Measurements from ENCODE around the gene TRRAP.

Gene TRRAP

DNA sequence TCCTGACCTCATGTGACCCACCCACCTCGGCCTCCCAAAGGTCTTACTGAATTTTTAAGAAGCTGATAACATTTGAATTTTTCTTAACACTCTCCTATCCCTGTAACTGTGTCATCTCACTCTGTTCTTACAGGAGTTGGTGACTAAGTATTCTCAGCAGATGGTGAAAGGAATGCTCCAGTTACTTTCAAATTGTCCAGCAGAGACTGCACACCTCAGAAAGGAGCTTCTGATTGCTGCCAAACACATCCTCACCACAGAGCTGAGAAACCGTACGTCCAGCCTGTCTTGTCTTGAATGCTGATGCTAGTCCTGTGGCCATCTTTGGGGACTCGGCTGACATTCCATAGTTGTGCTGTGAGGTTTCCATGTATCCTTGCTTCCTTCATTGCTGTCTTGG, 24.9 kb downstream of the TRRAP start:
- no peak for DNase-seq

DNA sequence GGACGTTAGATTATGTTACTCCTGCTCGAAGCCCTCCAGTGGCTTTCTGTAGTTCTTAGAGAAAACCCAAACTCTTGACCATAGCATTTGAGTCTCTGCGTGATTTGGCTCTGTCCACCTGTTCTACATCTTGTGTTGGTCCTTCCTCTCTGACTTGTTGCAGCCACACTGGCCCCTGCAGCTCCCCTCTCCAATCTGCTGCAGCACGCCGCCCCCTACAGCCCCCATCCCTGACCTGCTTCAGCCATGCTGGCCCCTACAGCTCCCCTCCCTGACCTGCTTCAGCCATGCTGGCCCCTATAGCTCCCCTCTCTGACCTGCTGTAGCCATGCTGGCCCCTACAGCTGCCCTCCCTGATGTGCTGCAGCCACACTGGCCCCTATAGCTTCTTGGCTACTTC, 29.2 kb downstream of the TRRAP start:
- DNase-seq: no peak

DNA sequence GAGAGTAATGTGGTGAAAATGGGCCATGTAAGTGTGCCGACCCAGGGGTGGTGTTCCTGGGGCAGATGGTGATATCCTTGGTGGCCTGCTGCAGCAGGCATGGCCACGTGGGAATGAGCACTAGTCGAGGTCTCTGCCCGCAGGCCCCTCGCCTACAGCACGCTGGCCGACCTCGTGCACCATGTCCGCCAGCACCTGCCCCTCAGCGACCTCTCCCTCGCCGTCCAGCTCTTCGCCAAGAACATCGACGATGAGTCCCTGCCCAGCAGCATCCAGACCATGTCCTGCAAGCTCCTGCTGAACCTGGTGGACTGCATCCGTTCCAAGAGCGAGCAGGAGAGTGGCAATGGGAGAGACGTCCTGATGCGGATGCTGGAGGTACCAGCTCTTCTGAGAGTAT, 30.3 kb downstream of the TRRAP start:
- no peak for DNase-seq

DNA sequence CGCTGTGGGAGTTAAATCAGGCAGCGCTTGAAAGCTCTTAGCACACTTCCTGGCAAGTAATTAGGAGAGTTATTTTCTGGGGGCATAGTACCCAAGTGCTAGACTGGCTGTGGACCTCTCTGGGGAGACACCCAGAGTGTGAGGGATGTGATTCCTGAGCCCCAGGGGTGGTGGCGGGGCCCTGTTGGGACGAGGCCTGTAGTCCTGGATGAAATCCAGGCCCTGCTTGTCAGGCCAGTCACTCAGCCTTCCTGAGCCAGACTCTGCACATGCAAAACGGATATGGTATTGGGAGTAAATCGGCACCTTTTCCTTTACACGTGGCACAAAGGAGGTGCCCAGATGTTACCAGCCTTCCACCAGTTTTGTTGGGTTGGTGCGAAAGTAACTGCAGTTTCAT, 31.2 kb downstream of the TRRAP start:
- DNase-seq: no peak

DNA sequence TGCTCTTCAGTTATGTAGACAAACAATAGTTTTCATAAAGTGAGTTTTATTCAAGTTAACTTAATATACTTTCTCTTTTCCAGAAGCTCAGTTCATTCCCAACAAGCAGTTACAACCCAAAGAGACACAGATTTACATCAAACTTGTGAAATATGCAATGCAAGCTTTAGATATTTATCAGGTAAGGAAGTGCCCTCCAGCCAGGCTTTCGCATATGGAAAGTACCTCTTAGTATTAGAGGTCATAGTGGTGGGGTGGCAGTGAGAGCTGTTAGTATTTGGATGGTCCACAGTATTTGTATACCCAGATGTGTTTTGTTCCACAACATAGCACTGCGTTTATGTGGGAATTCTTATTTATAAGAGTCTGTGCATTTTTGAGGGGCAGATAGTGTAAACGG, 32.1 kb downstream of the TRRAP start:
- no peak for DNase-seq

DNA sequence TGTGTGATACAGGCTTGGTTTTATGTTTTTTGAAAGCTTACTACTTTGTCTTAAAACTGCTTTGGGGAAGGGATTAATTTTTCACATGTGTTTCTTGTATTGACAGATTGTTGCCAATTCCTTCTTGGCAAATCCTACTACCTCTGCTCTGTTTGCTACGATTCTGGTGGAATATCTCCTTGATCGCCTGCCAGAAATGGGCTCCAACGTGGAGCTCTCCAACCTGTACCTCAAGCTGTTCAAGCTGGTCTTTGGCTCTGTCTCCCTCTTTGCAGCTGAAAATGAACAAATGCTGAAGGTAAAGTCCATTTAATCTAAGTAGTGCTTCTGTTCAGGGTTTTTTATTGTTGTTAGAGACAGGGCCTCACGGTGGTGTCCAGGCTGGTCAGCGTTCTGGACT, 33.6 kb downstream of the TRRAP start:
- DNase-seq: no peak

DNA sequence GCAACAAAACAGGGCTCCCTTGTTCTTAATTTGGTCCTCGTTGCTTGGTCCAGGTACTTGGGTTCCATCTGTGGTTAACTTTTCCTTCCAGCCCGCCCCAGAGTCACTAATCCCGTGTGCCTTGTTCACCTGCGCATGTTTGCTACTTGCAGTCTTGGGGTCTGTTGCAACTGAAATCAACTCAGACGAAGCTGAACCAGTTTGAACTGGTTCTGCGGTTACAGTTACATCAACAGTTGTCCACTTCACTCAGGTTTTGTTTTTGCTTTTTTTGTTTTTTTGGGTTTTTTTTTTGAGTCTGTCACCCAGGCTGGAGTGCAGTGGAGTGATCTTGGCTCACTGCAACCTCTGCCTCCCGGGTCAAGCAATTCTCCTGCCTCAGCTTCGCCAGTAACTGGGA, 34.7 kb downstream of the TRRAP start:
- DNase-seq: no peak

DNA sequence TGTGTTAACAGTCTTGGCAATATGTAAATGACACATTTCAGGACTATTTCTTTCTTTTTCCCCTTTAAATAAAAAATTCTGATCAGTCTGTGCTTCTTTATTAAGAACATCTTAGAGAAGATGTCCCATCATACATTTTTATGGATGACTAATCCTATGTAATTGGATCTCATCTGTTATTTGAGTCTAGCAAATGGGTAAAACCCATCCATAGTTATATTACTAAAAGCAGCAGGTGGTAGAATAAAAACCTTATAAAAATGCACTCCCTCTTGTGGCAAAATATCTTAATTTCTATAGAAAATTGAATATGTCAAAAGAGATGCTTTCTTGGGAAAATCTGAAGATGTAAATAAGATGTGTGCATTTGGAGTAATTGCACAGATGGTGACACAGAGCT, 35.3 kb downstream of the TRRAP start:
- no peak for DNase-seq

DNA sequence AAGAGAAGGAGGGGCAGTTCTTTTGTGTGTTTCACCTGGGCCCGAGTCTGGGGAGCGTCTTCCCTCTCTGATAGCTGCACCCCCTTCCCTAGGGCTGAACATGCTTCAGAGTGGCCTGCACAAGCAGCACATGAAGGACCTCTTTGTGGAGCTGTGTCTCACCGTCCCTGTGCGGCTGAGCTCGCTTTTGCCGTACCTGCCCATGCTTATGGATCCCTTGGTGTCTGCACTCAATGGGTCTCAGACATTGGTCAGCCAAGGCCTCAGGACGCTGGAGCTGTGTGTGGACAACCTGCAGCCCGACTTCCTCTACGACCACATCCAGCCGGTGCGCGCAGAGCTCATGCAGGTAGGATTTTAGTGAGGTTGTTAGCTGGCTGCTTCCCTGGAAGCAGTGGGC, 39.0 kb downstream of the TRRAP start:
- DNase-seq: no peak

DNA sequence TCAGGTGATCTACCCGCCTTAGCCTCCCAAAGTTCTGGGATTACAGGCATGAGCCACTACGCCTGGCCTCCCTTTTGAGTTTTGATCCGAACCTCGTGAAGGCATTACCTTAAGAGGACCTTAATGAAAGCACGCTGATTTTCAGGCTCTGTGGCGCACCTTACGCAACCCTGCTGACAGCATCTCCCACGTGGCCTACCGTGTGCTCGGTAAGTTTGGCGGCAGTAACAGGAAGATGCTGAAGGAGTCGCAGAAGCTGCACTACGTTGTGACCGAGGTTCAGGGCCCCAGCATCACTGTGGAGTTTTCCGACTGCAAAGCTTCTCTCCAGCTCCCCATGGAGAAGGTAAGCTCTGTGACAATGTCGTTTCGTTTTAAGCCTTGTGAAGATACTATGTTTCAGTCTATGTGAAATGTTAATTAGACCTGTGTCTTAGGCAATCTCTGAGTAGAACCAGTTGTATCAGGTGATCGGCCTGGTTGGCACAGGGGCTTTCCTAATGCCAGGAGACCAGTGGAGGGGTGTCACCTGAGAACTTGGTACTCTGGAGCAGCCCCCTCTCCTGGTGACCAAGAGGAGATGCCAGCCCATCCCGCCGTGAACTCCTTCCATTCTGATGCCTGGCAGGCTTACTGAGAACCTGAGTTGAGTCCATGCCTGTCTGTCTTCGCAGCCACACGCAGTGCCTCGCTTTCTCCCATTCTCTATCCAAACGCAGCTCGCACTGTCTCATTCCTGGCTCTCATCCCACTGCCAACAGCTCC, 43.5 kb downstream of the TRRAP start:
- DNase-seq: no peak

DNA sequence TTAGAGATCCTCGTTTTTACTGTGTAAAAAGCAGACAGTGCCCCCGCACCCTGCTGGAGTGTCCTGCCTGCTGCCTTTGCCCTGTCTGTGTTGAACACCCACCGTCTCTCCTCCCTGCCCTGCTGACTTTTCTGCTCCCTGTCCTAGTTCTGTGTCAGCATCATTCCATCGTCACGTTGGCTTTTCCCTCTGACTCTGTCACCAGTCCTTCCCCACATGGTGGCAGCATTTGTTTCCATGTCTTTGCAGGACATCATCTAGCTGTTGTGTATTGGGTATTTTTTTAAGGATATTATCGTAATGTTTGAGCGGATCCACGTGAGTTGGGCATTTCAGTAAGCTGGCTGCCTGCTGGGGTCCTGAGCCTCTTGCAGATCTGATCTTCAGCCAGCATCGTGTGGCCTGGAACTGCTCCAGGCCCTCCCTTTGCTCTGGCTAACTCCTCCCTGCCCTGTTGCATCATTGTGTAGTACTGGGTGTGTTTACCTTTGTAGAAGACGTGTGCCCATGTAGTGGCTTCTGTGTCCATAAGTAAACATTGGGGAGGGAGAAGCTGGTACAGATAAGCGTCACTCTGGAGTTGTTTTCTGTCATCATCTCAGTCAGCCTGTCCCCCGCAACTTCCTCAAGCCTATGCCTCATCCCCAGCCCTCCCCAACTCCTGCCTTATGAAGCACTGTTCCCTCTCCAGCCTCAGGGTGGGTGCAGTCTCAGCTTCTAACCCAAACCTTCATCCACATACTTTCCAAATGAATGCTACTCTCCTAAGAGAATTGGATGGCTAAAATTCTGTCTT, 44.3 kb downstream of the TRRAP start:
- no peak for DNase-seq

DNA sequence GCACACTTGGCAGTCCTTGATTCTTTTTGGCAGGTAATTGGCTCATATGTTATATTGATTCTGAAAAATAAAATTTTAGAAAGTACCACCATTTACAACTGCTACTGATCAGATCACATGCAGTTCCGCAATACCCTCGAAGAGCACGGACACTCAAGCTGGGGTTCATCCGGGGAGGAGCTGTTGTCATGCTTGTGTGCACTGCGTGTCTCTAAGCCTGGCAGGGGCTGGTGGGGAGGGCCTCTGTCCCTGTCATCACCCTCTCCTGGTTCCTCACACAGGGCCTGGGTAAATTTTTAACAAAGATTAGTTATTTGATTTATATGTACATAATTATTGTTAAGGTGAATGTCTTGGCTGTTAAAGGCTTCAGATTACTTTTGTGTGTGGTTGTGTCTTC, 45.2 kb downstream of the TRRAP start:
- no peak for DNase-seq

DNA sequence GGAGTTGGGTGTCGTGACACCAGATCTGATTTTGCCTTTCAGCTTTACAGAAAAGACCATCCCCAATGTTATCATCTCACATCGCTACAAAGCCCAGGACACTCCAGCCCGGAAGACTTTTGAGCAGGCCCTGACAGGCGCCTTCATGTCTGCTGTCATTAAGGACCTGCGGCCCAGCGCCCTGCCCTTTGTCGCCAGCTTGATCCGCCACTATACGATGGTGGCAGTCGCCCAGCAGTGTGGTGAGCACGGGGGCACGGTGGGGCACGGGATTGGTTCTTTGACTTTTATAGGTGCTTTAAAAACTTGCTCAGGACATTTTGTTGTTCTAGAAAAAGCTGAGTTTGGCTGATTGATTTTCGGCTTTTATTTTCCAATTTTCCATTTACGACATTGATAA, 48.8 kb downstream of the TRRAP start:
- no peak for DNase-seq

DNA sequence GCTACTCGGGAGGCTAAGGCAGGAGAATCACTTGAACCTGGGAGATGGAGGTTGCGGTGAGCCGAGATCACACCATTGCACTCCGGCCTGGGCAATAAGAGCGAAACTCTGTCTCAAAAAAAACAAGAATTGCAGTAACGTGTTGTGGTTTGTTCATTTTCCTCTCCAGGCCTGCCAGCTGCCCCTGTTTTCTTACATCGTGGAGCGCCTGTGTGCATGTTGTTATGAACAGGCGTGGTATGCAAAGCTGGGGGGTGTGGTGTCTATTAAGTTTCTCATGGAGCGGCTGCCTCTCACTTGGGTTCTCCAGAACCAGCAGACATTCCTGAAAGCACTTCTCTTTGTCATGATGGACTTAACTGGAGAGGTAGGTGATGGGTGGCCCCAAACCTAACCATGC, 52.1 kb downstream of the TRRAP start:
- DNase-seq: peak; percentile 29

DNA sequence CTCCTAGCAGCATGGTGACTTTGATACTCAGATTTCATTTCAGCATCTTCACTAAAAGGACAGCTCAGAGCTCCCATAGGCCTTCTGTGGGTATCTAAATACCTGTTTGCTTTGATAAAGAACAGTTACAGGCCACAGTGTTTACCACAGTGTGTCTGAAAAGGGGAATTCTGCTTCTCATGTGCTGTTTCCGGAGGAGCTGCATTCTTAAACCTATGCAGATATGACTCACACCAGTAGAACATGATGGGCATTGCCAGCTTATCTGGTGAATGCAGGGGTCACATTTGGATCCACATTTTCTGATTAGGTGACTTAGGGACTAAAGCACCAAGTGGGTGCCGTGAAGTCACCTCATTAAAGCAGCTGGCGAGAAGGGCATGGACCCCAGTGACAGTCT, 52.6 kb downstream of the TRRAP start:
- DNase-seq: peak; percentile 40

DNA sequence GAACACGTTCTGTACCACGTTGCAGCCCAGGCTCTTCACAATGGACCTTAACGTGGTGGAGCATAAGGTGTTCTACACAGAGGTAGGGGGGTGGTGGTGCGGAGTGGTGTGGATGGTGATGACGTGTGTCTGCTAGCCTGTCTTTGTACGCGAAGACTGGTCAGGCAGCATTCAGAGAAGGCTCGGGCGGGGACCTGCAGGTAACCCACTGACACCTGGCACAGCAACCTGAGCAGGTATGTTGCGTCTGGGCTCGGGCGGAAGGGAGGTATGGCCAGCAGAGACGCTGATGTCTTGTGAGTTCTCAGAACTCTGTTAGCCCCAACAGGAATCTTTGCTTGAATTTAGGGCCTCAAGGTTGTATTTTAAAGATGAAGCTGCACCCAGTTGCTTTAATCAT, 55.0 kb downstream of the TRRAP start:
- DNase-seq: no peak

DNA sequence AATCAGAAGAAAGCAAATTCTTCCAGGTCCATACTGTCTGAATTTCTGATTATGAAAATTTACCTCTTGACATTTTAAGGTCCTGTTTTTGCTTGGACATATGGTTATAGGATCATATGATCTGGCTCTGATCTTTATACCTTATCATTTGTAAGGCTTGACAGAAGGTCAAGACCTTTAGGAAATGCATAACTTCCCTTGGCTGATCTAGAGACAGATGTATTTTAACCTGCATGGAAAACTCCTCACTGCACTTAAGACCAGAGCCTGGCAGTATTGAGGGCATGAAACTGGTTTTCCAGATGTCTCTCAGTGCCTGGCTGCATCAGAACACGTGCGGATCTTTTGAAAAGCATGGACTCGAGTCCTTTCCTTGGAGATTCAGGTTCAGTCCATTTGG, 55.9 kb downstream of the TRRAP start:
- DNase-seq: no peak

DNA sequence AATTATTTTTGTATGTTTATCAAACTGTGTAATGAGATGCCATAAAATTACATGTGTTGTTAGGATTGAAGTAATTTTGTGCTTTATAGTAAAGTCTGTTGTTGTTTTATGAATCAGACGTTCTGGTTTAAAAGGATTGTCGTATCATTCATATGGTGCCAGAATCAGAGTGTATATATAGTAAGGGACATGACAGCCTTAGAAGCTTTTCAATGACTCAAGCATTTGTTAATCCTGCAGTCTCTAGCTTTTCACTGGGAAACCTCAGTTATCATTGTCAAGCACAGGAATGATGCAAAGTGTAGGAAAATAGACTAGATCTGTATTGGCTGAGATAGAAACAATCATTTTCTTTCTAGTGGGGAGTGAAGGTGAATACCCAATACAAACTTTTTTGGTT, 57.5 kb downstream of the TRRAP start:
- DNase-seq: no peak

DNA sequence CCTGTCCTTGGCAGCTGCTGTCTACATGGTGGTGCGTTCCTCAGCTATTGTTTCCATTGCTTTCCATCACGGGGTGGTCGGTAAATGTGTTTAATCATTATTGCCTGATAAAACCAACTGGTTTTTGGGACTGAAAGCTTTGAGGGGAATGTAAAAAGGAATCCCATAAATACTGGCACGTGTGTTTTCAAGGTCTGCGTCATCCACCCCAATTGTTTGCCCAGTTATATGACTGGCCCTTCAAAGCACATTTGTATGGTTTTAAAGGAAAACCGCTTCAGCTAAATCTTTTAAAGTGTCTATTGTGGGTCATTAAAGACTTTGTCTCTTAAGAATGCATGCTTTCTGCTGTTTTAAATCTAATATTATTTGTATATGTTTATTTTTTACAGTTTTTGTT, 65.0 kb downstream of the TRRAP start:
- DNase-seq: no peak

DNA sequence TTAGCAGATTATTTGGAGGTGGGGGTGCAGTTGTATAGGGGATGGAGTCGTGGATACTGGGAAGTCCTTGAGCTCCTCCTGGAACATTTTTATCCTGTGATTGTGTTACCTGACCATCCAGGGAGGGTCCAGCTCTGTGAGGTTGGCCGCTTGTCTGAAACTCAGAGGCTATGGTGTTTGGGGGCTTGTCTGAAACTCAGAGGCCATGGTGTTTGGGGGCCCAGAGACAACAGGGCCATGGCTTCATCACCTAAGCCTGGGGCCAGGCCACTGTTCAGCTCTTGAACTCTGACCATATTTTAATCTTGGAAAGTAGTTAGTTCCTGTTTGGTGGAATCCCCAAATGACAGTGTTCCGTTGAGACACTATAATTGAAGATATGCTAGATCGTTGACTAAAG, 66.1 kb downstream of the TRRAP start:
- no peak for DNase-seq

DNA sequence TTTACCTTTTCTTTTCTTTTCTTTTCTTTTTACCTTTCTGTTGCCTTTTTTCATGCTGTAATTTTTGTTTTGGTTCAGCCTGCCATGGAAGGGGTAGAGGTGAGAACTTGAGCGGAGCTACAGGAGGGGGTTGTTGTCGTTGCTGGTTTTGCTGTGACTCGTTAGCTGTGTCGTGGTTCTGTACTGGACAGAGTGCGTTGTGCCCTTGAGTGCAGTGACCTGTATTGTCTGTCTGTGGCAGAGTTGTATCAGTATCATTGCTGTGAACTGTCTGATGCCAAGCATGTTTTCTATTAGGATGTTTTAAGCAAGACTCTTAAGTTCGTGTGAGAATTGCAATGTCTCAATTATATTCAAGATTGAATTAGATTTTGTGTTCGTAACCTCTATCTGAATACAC, 67.5 kb downstream of the TRRAP start:
- DNase-seq: no peak

DNA sequence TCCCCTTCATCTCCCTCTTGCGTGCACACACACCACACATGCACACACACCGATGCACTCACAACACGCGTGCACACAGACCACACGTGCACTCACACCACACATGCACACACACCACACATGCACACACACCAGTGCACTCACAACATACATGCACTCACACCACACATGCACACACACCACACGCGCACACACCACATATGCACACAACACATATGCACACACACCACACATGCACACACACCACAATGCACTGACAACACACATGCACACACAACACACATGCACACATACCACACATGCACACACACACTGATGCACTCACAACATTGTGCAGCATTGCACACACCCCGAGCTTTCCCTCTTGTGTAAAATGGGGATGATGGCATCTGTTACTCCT, 68.1 kb downstream of the TRRAP start:
- no peak for DNase-seq

DNA sequence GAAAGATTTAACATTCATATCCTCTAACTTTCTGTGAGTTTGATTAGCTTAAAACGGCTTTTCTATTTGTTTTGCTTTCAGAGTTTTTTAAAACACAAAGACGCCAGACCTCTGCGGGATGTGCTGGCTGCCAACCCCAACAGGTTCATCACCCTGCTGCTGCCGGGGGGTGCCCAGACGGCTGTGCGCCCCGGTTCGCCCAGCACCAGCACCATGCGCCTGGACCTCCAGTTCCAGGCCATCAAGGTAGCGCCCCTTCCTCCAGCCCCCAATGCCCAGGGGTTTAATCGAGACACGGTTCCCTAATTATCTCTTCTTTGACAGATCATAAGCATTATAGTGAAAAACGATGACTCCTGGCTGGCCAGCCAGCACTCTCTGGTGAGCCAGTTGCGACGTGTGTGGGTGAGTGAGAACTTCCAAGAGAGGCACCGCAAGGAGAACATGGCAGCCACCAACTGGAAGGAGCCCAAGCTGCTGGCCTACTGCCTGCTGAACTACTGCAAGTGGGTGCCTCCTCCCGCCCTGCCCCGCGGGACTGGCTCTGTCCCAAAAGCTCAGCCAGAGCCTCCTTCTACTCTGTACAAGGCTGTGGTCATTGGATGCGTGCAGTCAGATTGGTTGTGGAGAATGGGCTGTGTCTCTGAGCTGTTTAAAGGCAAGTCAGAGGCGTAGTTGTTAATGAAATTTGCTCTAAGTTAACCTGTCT, 71.2 kb downstream of the TRRAP start:
- no peak for DNase-seq

DNA sequence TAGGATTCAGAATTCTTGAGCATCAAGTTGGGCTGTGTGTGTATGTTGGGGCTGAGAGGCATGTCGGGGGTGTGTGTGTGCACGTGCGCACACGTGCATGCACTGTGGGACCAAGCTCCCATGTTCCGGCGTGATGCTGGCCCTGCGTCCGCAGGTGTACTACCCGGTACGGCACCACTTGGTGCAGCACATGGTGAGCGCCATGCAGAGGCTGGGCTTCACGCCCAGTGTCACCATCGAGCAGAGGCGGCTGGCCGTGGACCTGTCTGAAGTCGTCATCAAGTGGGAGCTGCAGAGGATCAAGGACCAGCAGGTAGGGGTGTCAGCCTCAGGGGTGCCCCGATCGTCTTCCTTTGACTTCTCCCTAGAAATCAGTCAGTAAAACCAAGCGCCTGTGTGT, 77.7 kb downstream of the TRRAP start:
- DNase-seq: no peak
